A549 (cell line): ENCODE results near the gene SELENOV. TPM values are rescaled to one million over a fixed set of nuclear protein-coding genes. Genes with fewer than 3 reads are reported as not detected.

Experiments
- ATAC-seq, 2 experiments: fragments of 200-7000 bp in 1 of 2; fragments of >200 bp in 1 of 2; cut with Nextera tagmentation in 1 of 2; cut with Tn5 transposase in 1 of 2; 3 replicates each; pipeline versions ENCODE4 v1.8.0 to v1.9.1; 2018 to 2020; ENCODE audit warnings: mild to moderate bottlenecking in 1 of 2, moderate library complexity in 1 of 2
- CTCF ChIA-PET: fragments of 300-600 bp; sonication (Branson Sonifier 250); formaldehyde crosslinking; extraction: SDS; loops from one replicate; lab custom pipeline; 2021; ENCODE audit warnings: antibody characterized with exemption, inconsistent platforms; lab: Yijun Ruan, JAX
- POLR2A ChIA-PET: fragments of 350-600 bp; formaldehyde crosslinking; extraction: SDS; loops from one replicate; lab custom pipeline; 2021; ENCODE audit warnings: antibody characterized with exemption, inconsistent platforms; lab: Yijun Ruan, JAX
- DNase-seq, 2 experiments: peaks; one replicate each; pipeline versions ENCODE4 v3.0.0 to v3.0.0-alpha.2; 2011 to 2016; ENCODE audit warnings: low read depth in 1 of 2, low spot score in 1 of 2
- FAIRE-seq: peaks from 2 replicates; lab custom pipeline; 2011; peaks lifted over from hg19 to GRCh38; lab: Jason Lieb, UNC
- H3K27ac ChIP-seq, 2 experiments: fragments of >200 bp; sonication (Bioruptor Twin); formaldehyde crosslinking; 3 replicates each; pipeline ENCODE4 v1.5.1; 2016 to 2017
- H3K4me1 ChIP-seq: fragments of >200 bp; sonication (Bioruptor Twin); formaldehyde crosslinking; 3 replicates; pipeline ENCODE4 v1.6.1; 2016
- H3K4me2 ChIP-seq: fragments of >200 bp; sonication (Bioruptor Twin); formaldehyde crosslinking; 3 replicates; pipeline ENCODE4 v1.6.1; 2016
- H3K4me3 ChIP-seq: fragments of >200 bp; sonication (Bioruptor Twin); formaldehyde crosslinking; 3 replicates; pipeline ENCODE4 v1.5.1; 2016
- H3K9me3 ChIP-seq: fragments of >200 bp; sonication (Bioruptor Twin); formaldehyde crosslinking; 3 replicates; pipeline ENCODE4 v1.6.1; 2016
- CBX8 ChIP-seq: fragments of 200-600 bp; sonication (generic); IDR thresholded peaks from 2 replicates; pipeline ENCODE4 v1.6.1; 2016
- CEBPB ChIP-seq, 2 experiments: fragments of >200 bp in 1 of 2; sonication (Bioruptor Twin) in 1 of 2; formaldehyde crosslinking in 1 of 2; IDR thresholded peaks; 2 replicates each; pipeline ENCODE4 v1.6.1; 2012 to 2016
- CTCF ChIP-seq: fragments of >200 bp; sonication (Bioruptor Twin); formaldehyde crosslinking; IDR thresholded peaks from 3 replicates; pipeline ENCODE4 v1.5.1; 2016
- E2F6 ChIP-seq: IDR thresholded peaks from 2 replicates; pipeline ENCODE4 v1.6.1; 2012; ENCODE audit warnings: low read depth, borderline replicate concordance
- EHF ChIP-seq: fragments of 250-450 bp; sonication (Bioruptor Pico); IDR thresholded peaks from 2 replicates; pipeline ENCODE4 v1.5.0; 2020; ENCODE audit warnings: mild to moderate bottlenecking
- ELK1 ChIP-seq: fragments of 150-350 bp; IDR thresholded peaks from 2 replicates; pipeline ENCODE4 v1.6.1; 2014; ENCODE audit warnings: low read depth, mild to moderate bottlenecking, low read length
- ESRRA ChIP-seq: fragments of 150-350 bp; IDR thresholded peaks from 2 replicates; pipeline ENCODE4 v1.6.1; 2014; ENCODE audit warnings: mild to moderate bottlenecking, low read length, borderline replicate concordance
- FOSB ChIP-seq: fragments of 250-450 bp; sonication (Bioruptor Pico); IDR thresholded peaks from 2 replicates; pipeline ENCODE4 v1.5.0; 2020; ENCODE audit warnings: mild to moderate bottlenecking, moderate library complexity
- FOSL2 ChIP-seq, 2 experiments: fragments of 450-650 bp in 1 of 2; fragments of >200 bp in 1 of 2; sonication (Bioruptor Twin) in 1 of 2; formaldehyde crosslinking; IDR thresholded peaks; 2 replicates each; pipeline versions ENCODE4 v1.5.0 to v1.6.1; 2016 to 2020; ENCODE audit warnings: mild to moderate bottlenecking in 1 of 2, moderate library complexity in 1 of 2
- FOXS1 ChIP-seq: fragments of 250-450 bp; sonication (Bioruptor Pico); IDR thresholded peaks from 2 replicates; pipeline ENCODE4 v1.5.0; 2020; ENCODE audit warnings: mild to moderate bottlenecking, moderate library complexity
- HES2 ChIP-seq: fragments of >200 bp; sonication (Bioruptor Twin); formaldehyde crosslinking; IDR thresholded peaks from 2 replicates; pipeline ENCODE4 v1.6.1; 2016
- HOXB13 ChIP-seq: fragments of 250-450 bp; sonication (Bioruptor Pico); IDR thresholded peaks from 2 replicates; pipeline ENCODE4 v1.5.0; 2020; ENCODE audit warnings: low read depth, mild to moderate bottlenecking, moderate library complexity
- KDM5A ChIP-seq: fragments of 200-600 bp; sonication (generic); IDR thresholded peaks from 2 replicates; pipeline ENCODE4 v1.6.1; 2016; ENCODE audit warnings: antibody characterized with exemption, mild to moderate bottlenecking
- MYC ChIP-seq: IDR thresholded peaks from 2 replicates; pipeline ENCODE4 v1.6.1; 2012; ENCODE audit warnings: mild to moderate bottlenecking, inconsistent platforms, low read length, improper control_type of control experiment, borderline replicate concordance
- PHF8 ChIP-seq: fragments of 200-600 bp; sonication (generic); IDR thresholded peaks from 2 replicates; pipeline ENCODE4 v1.6.1; 2016; ENCODE audit warnings: low read depth, mild to moderate bottlenecking, antibody characterized with exemption, moderate library complexity, borderline replicate concordance
- POLR2AphosphoS2 ChIP-seq: conservative IDR thresholded peaks from 2 replicates; pipeline ENCODE4 v1.6.1; 2012; ENCODE audit warnings: low read length, improper control_type of control experiment, inconsistent platforms
- RAD21 ChIP-seq, 2 experiments: fragments of >200 bp in 1 of 2; sonication (Bioruptor Twin) in 1 of 2; formaldehyde crosslinking in 1 of 2; IDR thresholded peaks in 1 of 2; conservative IDR thresholded peaks in 1 of 2; 2 replicates in 1 of 2; 3 replicates in 1 of 2; pipeline ENCODE4 v1.6.1; 2012 to 2018; ENCODE audit warnings: inconsistent platforms in 1 of 2
- RNF2 ChIP-seq: fragments of 200-600 bp; sonication (generic); IDR thresholded peaks from 2 replicates; pipeline ENCODE4 v1.6.1; 2016; ENCODE audit warnings: low read depth, mild to moderate bottlenecking, antibody characterized with exemption, moderate library complexity, borderline replicate concordance
- SREBF2 ChIP-seq: fragments of 450-650 bp; IDR thresholded peaks from 2 replicates; pipeline ENCODE4 v1.6.1; 2014; ENCODE audit warnings: mild to moderate bottlenecking, moderate library complexity
- TP53 ChIP-seq: fragments of 250-450 bp; sonication (Bioruptor Pico); IDR thresholded peaks from 2 replicates; pipeline ENCODE4 v1.5.0; 2021; ENCODE audit warnings: mild to moderate bottlenecking, moderate library complexity
- ZC3H11A ChIP-seq: fragments of 450-650 bp; IDR thresholded peaks from 2 replicates; pipeline ENCODE4 v1.6.1; 2014; ENCODE audit warnings: antibody characterized with exemption, mild to moderate bottlenecking
- WGBS: methylation state at CpG from one replicate; pipeline ENCODE4 v1.1.6; 2017; ENCODE audit errors: missing lambda C conversion rate; 5-methylcytosine and 5-hydroxymethylcytosine counted together
- polyA plus RNA-seq, 4 experiments: library from polyadenylated mRNA; depleted of rRNA in 3 of 4; stranded (reverse); fragments of >200 nt; fragmentation: RNase III in 1 of 4; extraction: RNeasy Plus Mini Kit Qiagen cat#74134 plus additional on column Dnase treatment in 1 of 4; gene quantifications; 2 replicates in 3 of 4; 3 replicates in 1 of 4; pipeline ENCODE4 v1.2.3, GENCODE V29; 2011 to 2017

Gene SELENOV
- polyA plus RNA-seq, 2 of the 4 experiments (the other 2 are of a cell fraction): not detected

GRCh38 chr19:39518975-39519374 is 4.0 kb downstream of the SELENOV start:
- Histone ChIP-seq H3K4me3 (no peak overlapping the region), H3K27ac (no peak overlapping the region), H3K9me3 (no peaks in the 10 kb centered on the region), H3K4me1 (peaks cover 9% of the 10 kb centered on the region; the same call in 2 of the 3 replicates), H3K4me2 (no peak overlapping the region)
- WGBS: 56% methylated on average over 9 of the region's 9 CpGs
- ATAC-seq (no peak; a peak in 1 of 6 replicates), DNase-seq (no peak), FAIRE-seq (no peak)
- CTCF ChIA-PET: interaction anchor here (0.7 to 17.0 kb wide), 13 partner anchors 10 to 155 kb away, joined by 3 to 257 read pairs (median 6); partner anchors contain the start of genes EID2 and EID2B
- POLR2A ChIA-PET: interaction anchor here (1.1 kb wide), 1 partner anchor 83 kb away, joined by 5 read pairs; the partner anchor contains the start of gene RPS16
- TF ChIP-seq CTCF (no peak), E2F6 (no peak), EHF (CRISPR knock-in tag) (no peak), FOSL2 (IDR thresholded peaks at IDR 0.05) (no peak), FOSL2 (CRISPR knock-in tag; IDR thresholded peaks at IDR 0.05) (no peak), RNF2 (no peak), POLR2AphosphoS2 (no peak), RAD21 (conservative IDR thresholded peaks at IDR 0.05 in 1 of 2, IDR thresholded peaks at IDR 0.05 in 1 of 2) (no peak), FOSB (no peak), TP53 (no peak), HES2 (no peak), CEBPB (IDR thresholded peaks at IDR 0.05) (no peak), ZC3H11A (no peak)

- no peaks in the 10 kb centered on the region for H3K9me3 ChIP-seq
- no peak overlapping the region for H3K27ac ChIP-seq
- DNase-seq (no peak), FAIRE-seq (peak; percentile 36), ATAC-seq (no peak)
- H3K4me2 ChIP-seq: no peak overlapping the region
- no peak overlapping the region for H3K4me3 ChIP-seq
- no peak for TF ChIP-seq PHF8
- no peak for TF ChIP-seq FOSB
- no peak for TF ChIP-seq SREBF2
- TF ChIP-seq HES2: no peak
- TF ChIP-seq FOXS1 (CRISPR knock-in tag): no peak
- TF ChIP-seq ESRRA: no peak
- no peak for TF ChIP-seq KDM5A
- no peak for TF ChIP-seq CBX8
- no peak for TF ChIP-seq ELK1
- no peak for TF ChIP-seq POLR2AphosphoS2
- no peak for TF ChIP-seq MYC
- no peak for TF ChIP-seq HOXB13 (CRISPR knock-in tag)
- ChIA-PET POLR2A (interaction anchor here (0.6 to 1.1 kb wide), 3 partner anchors 8 to 40 kb away, joined by 3 to 8 read pairs (median 5); partner anchors contain the start of gene TIMM50), CTCF (interaction anchor here (0.7 to 17.0 kb wide), 8 partner anchors 9 to 109 kb away, joined by 3 to 257 read pairs (median 8); partner anchors contain the start of genes EID2B and RPS16)
- peaks cover 5% of the 10 kb centered on the region; the same call in 2 of the 3 replicates for H3K4me1 ChIP-seq
- 74% methylated on average over 8 of the region's 8 CpGs for WGBS
These were observed 5.9 kb downstream of the SELENOV start for GRCh38 chr19:39520541-39521484.
